Psoas muscle (tissue), 8 donors: ENCODE results near the gene HMG20B. TPM values are rescaled to one million over a fixed set of nuclear protein-coding genes. Genes with fewer than 3 reads are reported as not detected.

Source experiments
- ATAC-seq, 4 donors: fragments of 200-7000 bp; cut with Tn5 transposase; one replicate each; pipeline ENCODE4 v1.9.1; 2020; ENCODE audit warnings: moderate library complexity in 3 of 4, mild to moderate bottlenecking in 2 of 4
- DNase-seq, 2 donors: peaks; one replicate each; pipeline ENCODE4 v3.0.0-alpha.2; 2020
- H3K27ac ChIP-seq: fragments of 200-600 bp; one replicate; pipeline ENCODE4 v1.8.0; 2022
- H3K27me3 ChIP-seq, 3 donors: fragments of 200-600 bp in 1 of 3; one replicate each; pipeline versions ENCODE4 v1.6.1 to v1.8.0; 2013 to 2022; ENCODE audit warnings: low read length in 2 of 3, mild to moderate bottlenecking in 2 of 3, moderate library complexity in 1 of 3; ENCODE audit not compliant: insufficient read depth in 3 of 3
- H3K36me3 ChIP-seq, 2 donors: fragments of 200-600 bp in 1 of 2; one replicate each; pipeline versions ENCODE4 v1.6.1 to v1.8.0; 2013 to 2022; ENCODE audit warnings: low read depth in 1 of 2, mild to moderate bottlenecking in 1 of 2, moderate library complexity in 1 of 2; ENCODE audit not compliant: insufficient read depth in 1 of 2
- H3K4me1 ChIP-seq: fragments of 200-600 bp; one replicate; pipeline ENCODE4 v1.8.0; 2022
- H3K4me3 ChIP-seq: fragments of 200-600 bp; one replicate; pipeline ENCODE4 v1.8.0; 2022; ENCODE audit warnings: mild to moderate bottlenecking
- H3K9me3 ChIP-seq: fragments of 200-600 bp; one replicate; pipeline ENCODE4 v1.8.0; 2022
- CTCF ChIP-seq: fragments of 200-600 bp; IDR thresholded peaks from one replicate; pipeline ENCODE4 v1.8.0; 2022; ENCODE audit warnings: antibody characterized with exemption
- WGBS, 3 donors: extraction: QIAGEN DNeasy Blood & Tissue Kit; methylation state at CpG; one replicate each; pipeline versions ENCODE4 v1.1.6 to v1.1.7; 2013; 5-methylcytosine and 5-hydroxymethylcytosine counted together
- intact Hi-C, 2 donors: fragments of 100-400 bp; cut with DNase I; formaldehyde crosslinking; loops; one replicate each; pipeline versions ENCODE4 v1.11.0 to v1.14.2; 2022
- polyA plus RNA-seq, 3 donors: library from polyadenylated mRNA; stranded (reverse); fragments of 200-250 nt; gene quantifications; one replicate each; pipeline ENCODE4 v1.2.3, GENCODE V29; 2013
- total RNA-seq, 4 donors: library from RNA; stranded (reverse); fragmentation: NEBNext Ultra II Directional in 2 of 4; extraction: Animal tissue kit (Norgen Biotek cat#: 25700) in 2 of 4; gene quantifications; one replicate each; pipeline versions ENCODE4 v1.2.1 to v1.2.4, GENCODE V29; 2021 to 2023
- donor health status: healthy with polysubstance abuse.
- donor health status: DM: no; HTN: no; CAD: no; lungs with moderate emphysema.
- donor health status: Bipolar disorder and iron deficiency.
- donor health status: healthy.
- donor health status: DM: yes; HTN: yes; CAD: no.
- donor health status: DM: no; HTN: no; CAD: no.
- donor health status: DM: no; HTN: no; CAD: no.
- donor health status: DM: yes; HTN: yes; CAD: no.

The HMG20B gene
- total and polyA plus RNA-seq, 7 donors, result 14.3 to 27.2 (median 24.7) TPM

- H3K4me3 ChIP-seq, result peak within 1 kb of the TSS; percentile 58
- WGBS, 3 donors, result 2 to 4% (median 3%) methylated on average over 56 to 84 of the region's 84 CpGs
- H3K27ac ChIP-seq, result no peak within 1 kb of the TSS
- TF ChIP-seq CTCF, result no peak
- intact Hi-C loops, result no loop called here
- H3K9me3 ChIP-seq, result no peaks in the 10 kb centered on the region
- H3K4me1 ChIP-seq, result no peaks in the 10 kb centered on the region
- peaks cover 0 to 28% (median 12%) of the 10 kb centered on the region in 3 donors for H3K27me3 ChIP-seq
- ATAC-seq (no peak), DNase-seq (no peak)
- H3K36me3 ChIP-seq, result no peaks in the 10 kb centered on the region
These were observed 12.8 kb downstream of the HMG20B start, which contains the start of gene GIPC3 for GRCh38 chr19:3585301-3586126. GIPC3 (plus strand) TSS chr19:3585478; CDS start chr19:3585598, 120 bp downstream.

- TF ChIP-seq CTCF, result peak; percentile 39
- Histone ChIP-seq H3K4me3 (peak overlapping the region; percentile 58), H3K27ac (no peak overlapping the region), H3K9me3 (no peaks in the 10 kb centered on the region), H3K4me1 (no peaks in the 10 kb centered on the region), H3K27me3 (peaks cover 0 to 28% (median 12%) of the 10 kb centered on the region in 3 donors), H3K36me3 (no peaks in the 10 kb centered on the region)
- no peak for DNase-seq
- intact Hi-C loops, result no loop called here
- WGBS, 3 donors, result 20 to 25% (median 20%) methylated on average over 15 to 16 of the region's 16 CpGs
- ATAC-seq, result peak in 3 of 4 donors; percentile 16 to 40 (median 30)
These were observed 13.4 kb downstream of the HMG20B start for GRCh38 chr19:3586127-3586626.

GRCh38 chr19:3586707-3587346 is 14.1 kb downstream of the HMG20B start:
- Histone ChIP-seq H3K9me3 (no peaks in the 10 kb centered on the region), H3K27me3 (peaks cover 0 to 28% (median 12%) of the 10 kb centered on the region in 3 donors), H3K36me3 (no peaks in the 10 kb centered on the region), H3K27ac (no peak overlapping the region), H3K4me1 (no peaks in the 10 kb centered on the region), H3K4me3 (no peak overlapping the region)
- TF ChIP-seq CTCF, result no peak
- intact Hi-C loops, result no loop called here
- ATAC-seq (peak; percentile 70 to 87 (median 80)), DNase-seq (no peak)
- WGBS, 3 donors, result 48 to 55% (median 51%) methylated on average over 31 of the region's 31 CpGs

- 80 to 85% (median 82%) methylated on average over 11 of the region's 11 CpGs for WGBS, 3 donors
- ATAC-seq (no peak), DNase-seq (no peak)
- no peaks in the 10 kb centered on the region for H3K9me3 ChIP-seq
- H3K4me1 ChIP-seq, result no peaks in the 10 kb centered on the region
- intact Hi-C loops, result no loop called here
- peaks cover 0 to 23% (median 15%) of the 10 kb centered on the region in 3 donors for H3K27me3 ChIP-seq
- no peak overlapping the region for H3K4me3 ChIP-seq
- H3K36me3 ChIP-seq, result no peaks in the 10 kb centered on the region
- no peak for TF ChIP-seq CTCF
- no peak overlapping the region for H3K27ac ChIP-seq
These were observed 16.7 kb downstream of the HMG20B start for GRCh38 chr19:3589439-3589838.
